Smooth muscle cell (in vitro differentiated cells): ENCODE results near the gene SOX14. TPM values are rescaled to one million over a fixed set of nuclear protein-coding genes. Genes with fewer than 3 reads are reported as not detected.

ENCODE experiments used
- DNase-seq: peaks from one replicate; lab custom pipeline; 2025; ENCODE audit not compliant: unreplicated experiment; lab: John Stamatoyannopoulos, UW
- H2AFZ ChIP-seq: fragments of 200-600 bp; sonication (generic); 2 replicates; pipeline ENCODE4 v1.6.0; 2016; ENCODE audit warnings: antibody characterized with exemption, low read depth, mild to moderate bottlenecking
- H3F3A ChIP-seq: fragments of 200-600 bp; sonication (generic); 2 replicates; pipeline ENCODE4 v1.6.0; 2017; ENCODE audit warnings: antibody characterized with exemption, low read depth
- H3K27ac ChIP-seq: fragments of 200-600 bp; sonication (generic); 2 replicates; pipeline ENCODE4 v1.5.1; 2016; ENCODE audit warnings: low read depth, mild to moderate bottlenecking
- H3K27me3 ChIP-seq: fragments of 200-600 bp; sonication (generic); 2 replicates; pipeline ENCODE4 v1.6.1; 2016; ENCODE audit warnings: low read depth, mild to moderate bottlenecking
- H3K36me3 ChIP-seq: fragments of 200-600 bp; sonication (generic); 2 replicates; pipeline ENCODE4 v1.5.1; 2016; ENCODE audit warnings: low read depth
- H3K4me1 ChIP-seq: fragments of 200-600 bp; sonication (generic); 2 replicates; pipeline ENCODE4 v1.5.1; 2016; ENCODE audit warnings: low read depth
- H3K4me2 ChIP-seq: fragments of 200-600 bp; sonication (generic); 2 replicates; pipeline ENCODE4 v1.6.0; 2016; ENCODE audit warnings: mild to moderate bottlenecking
- H3K4me3 ChIP-seq: fragments of 200-600 bp; sonication (generic); 2 replicates; pipeline ENCODE4 v1.5.1; 2016; ENCODE audit warnings: mild to moderate bottlenecking
- H3K79me2 ChIP-seq: fragments of 200-600 bp; sonication (generic); 2 replicates; pipeline ENCODE4 v1.6.0; 2016; ENCODE audit warnings: low read depth, mild to moderate bottlenecking
- H3K9ac ChIP-seq: fragments of 200-600 bp; sonication (generic); 2 replicates; pipeline ENCODE4 v1.6.0; 2016; ENCODE audit warnings: low read depth
- H3K9me3 ChIP-seq: fragments of 200-600 bp; sonication (generic); replicated peaks from 2 replicates; pipeline ENCODE4 v1.5.1; 2016; ENCODE audit warnings: low read depth
- H4K20me1 ChIP-seq: fragments of 200-600 bp; sonication (generic); 2 replicates; pipeline ENCODE4 v1.6.0; 2016; ENCODE audit warnings: low read depth
- CTCF ChIP-seq: fragments of 200-600 bp; sonication (generic); IDR thresholded peaks from 2 replicates; pipeline ENCODE4 v1.5.1; 2017; ENCODE audit warnings: borderline replicate concordance, mild to moderate bottlenecking, antibody characterized with exemption; ENCODE audit not compliant: insufficient read depth, poor library complexity, severe bottlenecking
- WGBS: methylation state at CpG from one replicate; pipeline ENCODE4 v1.1.7; 2016; ENCODE audit warnings: low lambda C conversion rate; 5-methylcytosine and 5-hydroxymethylcytosine counted together
- polyA plus RNA-seq: library from polyadenylated mRNA; unstranded; fragments of >200 nt; fragmentation: Nextera tagmentation; extraction: Ambion mirVana; gene quantifications from 2 replicates; pipeline ENCODE4 v1.2.1, GENCODE V29; 2016
- total RNA-seq: library from RNA; depleted of rRNA; stranded (reverse); fragments of >200 nt; gene quantifications from 2 replicates; pipeline ENCODE4 v1.2.3, GENCODE V29; 2014

Gene SOX14
- total and polyA plus RNA-seq, 2 experiments from 2014 or later, result not detected

- Histone ChIP-seq H3K36me3 (no peaks in the 10 kb centered on the region), H3K4me1 (no peaks in the 10 kb centered on the region), H3K4me3 (no peak overlapping the region), H3K9me3 (no peaks in the 10 kb centered on the region), H3K9ac (no peak overlapping the region), H3F3A (no peaks in the 10 kb centered on the region), H4K20me1 (no peaks in the 10 kb centered on the region), H3K27me3 (no peaks in the 10 kb centered on the region), H3K4me2 (no peak overlapping the region), H2AFZ (no peak overlapping the region), H3K79me2 (no peaks in the 10 kb centered on the region), H3K27ac (no peak overlapping the region)
- no peak for DNase-seq
- WGBS, result 13% methylated on average over 3 of the region's 3 CpGs
- TF ChIP-seq CTCF, result peak; percentile 18
These were observed 28.6 kb downstream of the SOX14 start for GRCh38 chr3:137792626-137793271.

DNA sequence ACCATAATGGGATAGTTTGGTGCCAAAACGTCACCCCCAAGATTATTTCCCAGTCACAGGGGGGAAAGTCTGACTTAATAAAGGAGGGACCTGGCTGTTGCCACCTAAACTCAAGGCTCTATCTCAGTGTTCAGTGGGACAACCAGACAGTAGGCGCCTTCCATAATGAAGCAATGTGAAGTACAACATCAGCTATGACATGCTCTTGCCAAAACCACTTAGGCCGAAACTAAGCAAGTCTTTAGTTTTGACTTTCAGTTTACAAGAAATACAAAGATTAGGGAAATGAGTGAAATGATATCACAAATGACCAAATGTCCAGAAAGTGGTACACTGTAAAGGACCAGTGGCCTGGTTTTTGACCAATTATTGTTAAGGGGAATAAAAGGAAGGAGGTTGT, 32.9 kb downstream of the SOX14 start:
- 64% methylated on average over 3 of the region's 3 CpGs for WGBS

DNA sequence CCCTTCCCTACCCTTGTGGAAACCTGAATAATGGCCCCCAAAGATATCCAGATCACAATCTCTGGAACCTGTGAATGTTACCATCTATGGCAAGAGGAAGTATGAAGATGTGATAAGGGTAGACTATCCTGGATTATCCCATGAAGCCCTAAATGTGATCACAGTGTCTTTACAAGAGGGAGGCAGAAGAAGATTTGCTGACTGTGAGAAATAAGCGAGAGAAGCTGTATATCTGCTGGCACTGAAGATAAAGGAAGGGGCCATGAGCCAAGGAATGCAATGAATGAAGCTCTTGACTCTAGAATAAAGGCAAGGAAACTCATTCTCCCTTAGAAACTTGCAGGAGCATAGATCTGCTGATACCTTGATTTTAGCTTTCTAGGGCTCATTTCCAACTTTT, 39.1 kb downstream of the SOX14 start:
- no peaks in the 10 kb centered on the region for H3K9me3 ChIP-seq
- H3K27ac ChIP-seq, result no peak overlapping the region
- H3K9ac ChIP-seq, result no peak overlapping the region
- H3K27me3 ChIP-seq, result no peaks in the 10 kb centered on the region
- no peaks in the 10 kb centered on the region for H3K79me2 ChIP-seq
- no peak overlapping the region for H3K4me2 ChIP-seq
- no peaks in the 10 kb centered on the region for H4K20me1 ChIP-seq
- no peak for TF ChIP-seq CTCF
- H3K36me3 ChIP-seq, result no peaks in the 10 kb centered on the region
- WGBS, result 76% methylated on average over 1 of the region's 1 CpG
- DNase-seq, result no peak
- no peak overlapping the region for H3K4me3 ChIP-seq
- no peaks in the 10 kb centered on the region for H3K4me1 ChIP-seq
- H3F3A ChIP-seq, result no peaks in the 10 kb centered on the region
- H2AFZ ChIP-seq, result no peak overlapping the region

More for the DNA sequence above, 32.9 kb downstream of the SOX14 start:
- Histone ChIP-seq H3K27ac (no peak overlapping the region), H3K9ac (no peak overlapping the region), H3K9me3 (no peaks in the 10 kb centered on the region), H3K4me1 (no peaks in the 10 kb centered on the region), H3K4me2 (no peak overlapping the region), H3F3A (no peaks in the 10 kb centered on the region), H3K79me2 (no peaks in the 10 kb centered on the region), H3K27me3 (no peaks in the 10 kb centered on the region), H3K4me3 (no peak overlapping the region), H4K20me1 (no peaks in the 10 kb centered on the region), H3K36me3 (no peaks in the 10 kb centered on the region), H2AFZ (no peak overlapping the region)
- DNase-seq, result no peak
- TF ChIP-seq CTCF, result no peak

DNA sequence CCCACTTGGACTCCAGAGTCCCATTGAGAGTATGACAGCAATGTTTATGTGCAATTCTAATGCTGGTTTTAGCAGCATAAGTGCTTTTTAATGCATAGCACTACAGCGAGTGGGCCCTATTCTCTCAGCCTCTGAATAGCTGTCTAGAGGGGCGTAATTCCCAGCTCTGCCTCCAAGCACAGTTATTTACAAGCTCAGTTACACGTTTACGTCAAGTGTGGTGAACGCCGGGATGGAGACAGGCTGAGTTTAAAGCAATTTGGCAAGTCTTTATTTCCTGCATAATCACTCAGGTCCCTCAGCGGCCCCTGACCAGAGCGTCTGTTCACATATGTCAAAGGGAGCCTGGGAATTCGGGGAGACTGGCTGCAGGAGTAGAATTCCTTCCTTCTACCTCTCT, 43.9 kb downstream of the SOX14 start:
- Histone ChIP-seq H3K27me3 (no peaks in the 10 kb centered on the region), H3K4me2 (no peak overlapping the region), H3K27ac (no peak overlapping the region), H3K9ac (no peak overlapping the region), H3F3A (no peaks in the 10 kb centered on the region), H3K36me3 (no peaks in the 10 kb centered on the region), H3K79me2 (no peaks in the 10 kb centered on the region), H4K20me1 (no peaks in the 10 kb centered on the region), H3K9me3 (no peaks in the 10 kb centered on the region), H3K4me3 (no peak overlapping the region), H2AFZ (no peak overlapping the region), H3K4me1 (no peaks in the 10 kb centered on the region)
- DNase-seq, result no peak
- 38% methylated on average over 9 of the region's 9 CpGs for WGBS
- TF ChIP-seq CTCF, result no peak
